Loucy (cell line): ENCODE results near the gene ZNF831.

ENCODE experiments used
- CTCF ChIP-seq: fragments of 200-600 bp; sonication (generic); conservative IDR thresholded peaks from 2 replicates; pipeline ENCODE4 v1.5.1; 2014; ENCODE audit warnings: mild to moderate bottlenecking, antibody characterized with exemption, low read length
- EZH2phosphoT487 ChIP-seq: fragments of 200-600 bp; IDR thresholded peaks from 2 replicates; pipeline ENCODE4 v1.6.1; 2018; ENCODE audit warnings: antibody characterized with exemption, mild to moderate bottlenecking, moderate library complexity, borderline replicate concordance

- TF ChIP-seq CTCF, result no peak
- no peak for TF ChIP-seq EZH2phosphoT487
Measured at GRCh38 chr20:59179988-59180387, 16.4 kb downstream of the ZNF831 start.
